Gastrocnemius medialis (tissue), 4 donors: ENCODE data around the gene SPATS2L. TPM values are rescaled to one million over a fixed set of nuclear protein-coding genes. Genes with fewer than 3 reads are reported as not detected.

Source experiments
- ATAC-seq, 2 donors: fragments of 150-250 bp; one replicate each; pipeline ENCODE4 v1.9.1; 2016
- DNase-seq, 2 donors: peaks; one replicate each; pipeline ENCODE4 v3.0.0-alpha.2; 2019
- H3K27ac ChIP-seq, 4 donors: fragments of 200-600 bp; sonication (generic); 1 replicate in 1 of 4; 2 replicates in 3 of 4; pipeline ENCODE4 v1.5.1; 2016 to 2018; ENCODE audit warnings: mild to moderate bottlenecking in 2 of 4, moderate library complexity in 1 of 4
- H3K27me3 ChIP-seq, 3 donors: fragments of 200-600 bp; sonication (generic) in 2 of 3; 1 replicate in 1 of 3; 2 replicates in 2 of 3; pipeline versions ENCODE4 v1.5.1 to v1.6.0; 2016 to 2019; ENCODE audit warnings: mild to moderate bottlenecking in 1 of 3, moderate library complexity in 1 of 3
- H3K36me3 ChIP-seq, 2 donors: fragments of 200-600 bp; sonication (generic) in 1 of 2; one replicate each; pipeline ENCODE4 v1.5.1; 2017 to 2018
- H3K4me1 ChIP-seq, 2 donors: fragments of 200-600 bp; sonication (generic) in 1 of 2; one replicate each; pipeline ENCODE4 v1.5.1; 2016 to 2017; ENCODE audit warnings: mild to moderate bottlenecking in 2 of 2
- H3K4me3 ChIP-seq, 4 donors: fragments of 200-600 bp; sonication (generic) in 3 of 4; 1 replicate in 1 of 4; 2 replicates in 3 of 4; pipeline ENCODE4 v1.5.1; 2016 to 2019; ENCODE audit warnings: mild to moderate bottlenecking in 2 of 4
- H3K9me3 ChIP-seq, 3 donors: fragments of 200-600 bp; sonication (generic) in 2 of 3; 1 replicate in 1 of 3; 2 replicates in 2 of 3; pipeline ENCODE4 v1.5.1; 2016 to 2019
- POLR2A ChIP-seq, 2 donors: fragments of 450-650 bp; IDR thresholded peaks; one replicate each; pipeline ENCODE4 v1.6.1; 2017; ENCODE audit warnings: antibody characterized with exemption in 2 of 2, mild to moderate bottlenecking in 2 of 2, moderate library complexity in 2 of 2
- in situ Hi-C, 4 donors: fragments of 200-750 bp; cut with MboI; loops; one replicate each; pipeline versions ENCODE4 v1.15.0 to v1.8.0; 2017; ENCODE audit warnings: low sequenced_read_pairs in 4 of 4
- intact Hi-C: fragments of 100-400 bp; cut with DNase I; formaldehyde crosslinking; loops from one replicate; pipeline ENCODE4 v1.15.1; 2023; ENCODE audit warnings: low total_unique reads
- total RNA-seq, 4 donors: library from RNA; depleted of rRNA; stranded (reverse); fragments of >200 nt; gene quantifications; one replicate each; pipeline versions ENCODE4 v1.1.0 to v1.2.3, GENCODE V29; 2016
- TF ChIP-seq, protein P1 (sequence below), 5 experiments: fragments of 450-650 bp in 3 of 5; fragments of 200-600 bp in 2 of 5; sonication (generic) in 2 of 5; IDR thresholded peaks in 4 of 5; conservative IDR thresholded peaks in 1 of 5; 1 replicate in 4 of 5; 2 replicates in 1 of 5; pipeline ENCODE4 v1.5.1; 2016 to 2019; ENCODE audit warnings: antibody characterized with exemption in 5 of 5, mild to moderate bottlenecking in 3 of 5, moderate library complexity in 3 of 5

Gene SPATS2L
- total RNA-seq, 4 donors from 2014 or later, result 34.0 to 74.2 (median 52.3) TPM

DNA sequence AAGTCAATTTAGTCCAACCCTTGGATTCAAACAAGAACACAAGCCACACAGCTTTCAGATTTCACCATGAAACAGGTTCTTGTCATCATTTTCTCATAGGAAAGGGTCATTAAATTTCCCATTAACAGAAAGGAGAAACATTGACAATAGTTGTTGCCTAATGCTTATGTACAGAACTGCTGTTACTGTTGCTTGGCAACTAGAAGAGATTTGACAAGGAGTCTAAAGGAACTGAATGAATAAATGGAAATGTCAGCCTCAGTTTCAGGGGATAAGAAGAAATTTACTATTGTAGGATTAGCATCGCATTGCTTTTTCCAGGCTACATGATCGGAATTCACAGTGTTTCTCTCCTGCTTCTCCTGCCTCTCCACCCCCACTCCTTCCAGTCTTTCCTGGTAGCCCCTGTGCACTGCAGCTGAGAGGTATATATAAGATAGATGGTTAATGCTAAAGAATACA, 90.3 kb downstream of the SPATS2L start:
- ATAC-seq (no peak), DNase-seq (no peak)
- Histone ChIP-seq H3K4me1 (no peaks in the 10 kb centered on the region), H3K4me3 (no peak overlapping the region), H3K9me3 (no peaks in the 10 kb centered on the region), H3K27ac (no peak overlapping the region), H3K27me3 (no peaks in the 10 kb centered on the region), H3K36me3 (no peaks in the 10 kb centered on the region)
- intact Hi-C loops (no loop called here), in situ Hi-C loops (no loop called here)
- TF ChIP-seq, protein P1, sequence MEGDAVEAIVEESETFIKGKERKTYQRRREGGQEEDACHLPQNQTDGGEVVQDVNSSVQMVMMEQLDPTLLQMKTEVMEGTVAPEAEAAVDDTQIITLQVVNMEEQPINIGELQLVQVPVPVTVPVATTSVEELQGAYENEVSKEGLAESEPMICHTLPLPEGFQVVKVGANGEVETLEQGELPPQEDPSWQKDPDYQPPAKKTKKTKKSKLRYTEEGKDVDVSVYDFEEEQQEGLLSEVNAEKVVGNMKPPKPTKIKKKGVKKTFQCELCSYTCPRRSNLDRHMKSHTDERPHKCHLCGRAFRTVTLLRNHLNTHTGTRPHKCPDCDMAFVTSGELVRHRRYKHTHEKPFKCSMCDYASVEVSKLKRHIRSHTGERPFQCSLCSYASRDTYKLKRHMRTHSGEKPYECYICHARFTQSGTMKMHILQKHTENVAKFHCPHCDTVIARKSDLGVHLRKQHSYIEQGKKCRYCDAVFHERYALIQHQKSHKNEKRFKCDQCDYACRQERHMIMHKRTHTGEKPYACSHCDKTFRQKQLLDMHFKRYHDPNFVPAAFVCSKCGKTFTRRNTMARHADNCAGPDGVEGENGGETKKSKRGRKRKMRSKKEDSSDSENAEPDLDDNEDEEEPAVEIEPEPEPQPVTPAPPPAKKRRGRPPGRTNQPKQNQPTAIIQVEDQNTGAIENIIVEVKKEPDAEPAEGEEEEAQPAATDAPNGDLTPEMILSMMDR (IDR thresholded peaks at IDR 0.05 in 4 of 5, conservative IDR thresholded peaks at IDR 0.05 in 1 of 5), result no peak
- no peak for TF ChIP-seq POLR2A (IDR thresholded peaks at IDR 0.05)

DNA sequence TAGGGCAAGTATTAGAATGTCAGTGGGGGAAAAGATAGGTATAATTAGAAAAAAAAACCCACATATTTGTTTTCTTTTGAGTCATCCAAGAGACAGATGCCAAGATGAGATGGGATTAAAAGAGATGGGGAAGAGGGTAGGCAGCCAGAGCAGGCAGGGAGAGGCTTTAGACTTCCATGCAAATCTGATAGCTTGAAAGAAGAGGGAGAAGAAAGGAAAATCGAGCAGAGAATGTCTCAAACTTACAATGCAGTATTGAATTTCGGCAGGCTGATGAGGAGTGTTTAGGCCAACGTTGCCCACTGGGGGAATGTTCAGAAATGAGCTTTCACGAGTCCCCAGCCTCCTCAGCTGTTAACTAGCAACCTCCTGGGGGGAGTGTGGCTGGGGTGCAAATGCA, 91.3 kb downstream of the SPATS2L start:
- intact Hi-C loops, result no loop called here
- no peaks in the 10 kb centered on the region for H3K27me3 ChIP-seq
- in situ Hi-C loops, result no loop called here

DNA sequence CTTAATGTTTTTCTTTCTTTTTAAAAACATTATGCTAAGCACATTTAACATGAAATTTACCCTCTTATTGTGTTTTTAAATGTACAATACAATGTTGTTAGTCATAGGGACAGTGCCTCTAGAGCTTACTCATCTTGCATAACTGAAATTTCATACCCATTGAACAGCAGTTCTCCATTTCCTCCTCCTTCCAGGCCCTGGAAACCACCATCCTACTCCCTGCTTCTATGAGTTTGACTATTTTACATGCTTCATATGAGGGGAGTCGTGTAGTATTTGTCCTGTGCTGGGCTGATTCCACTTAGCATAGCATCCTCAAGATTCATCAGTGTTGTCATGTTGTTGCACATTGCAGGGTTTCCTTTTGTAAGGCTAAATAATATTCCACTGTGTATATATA, 92.6 kb downstream of the SPATS2L start:
- in situ Hi-C loops, result no loop called here
- H3K27ac ChIP-seq, result no peak overlapping the region
- ATAC-seq (no peak), DNase-seq (no peak)
- no peaks in the 10 kb centered on the region for H3K27me3 ChIP-seq
- intact Hi-C loops, result no loop called here
- H3K9me3 ChIP-seq, result no peaks in the 10 kb centered on the region
- no peak overlapping the region for H3K4me3 ChIP-seq
- no peaks in the 10 kb centered on the region for H3K4me1 ChIP-seq
- TF ChIP-seq, protein P1 (IDR thresholded peaks at IDR 0.05 in 4 of 5, conservative IDR thresholded peaks at IDR 0.05 in 1 of 5), result no peak
- TF ChIP-seq POLR2A (IDR thresholded peaks at IDR 0.05), result no peak
- no peaks in the 10 kb centered on the region for H3K36me3 ChIP-seq

More for the DNA sequence above, 91.3 kb downstream of the SPATS2L start:
- ATAC-seq, result no peak
- no peak for DNase-seq
- H3K4me1 ChIP-seq, result no peaks in the 10 kb centered on the region
- H3K9me3 ChIP-seq, result no peaks in the 10 kb centered on the region
- H3K36me3 ChIP-seq, result no peaks in the 10 kb centered on the region
- no peak overlapping the region for H3K27ac ChIP-seq
- no peak overlapping the region for H3K4me3 ChIP-seq
- TF ChIP-seq, protein P1 (IDR thresholded peaks at IDR 0.05 in 4 of 5, conservative IDR thresholded peaks at IDR 0.05 in 1 of 5), result no peak
- TF ChIP-seq POLR2A (IDR thresholded peaks at IDR 0.05), result no peak

DNA sequence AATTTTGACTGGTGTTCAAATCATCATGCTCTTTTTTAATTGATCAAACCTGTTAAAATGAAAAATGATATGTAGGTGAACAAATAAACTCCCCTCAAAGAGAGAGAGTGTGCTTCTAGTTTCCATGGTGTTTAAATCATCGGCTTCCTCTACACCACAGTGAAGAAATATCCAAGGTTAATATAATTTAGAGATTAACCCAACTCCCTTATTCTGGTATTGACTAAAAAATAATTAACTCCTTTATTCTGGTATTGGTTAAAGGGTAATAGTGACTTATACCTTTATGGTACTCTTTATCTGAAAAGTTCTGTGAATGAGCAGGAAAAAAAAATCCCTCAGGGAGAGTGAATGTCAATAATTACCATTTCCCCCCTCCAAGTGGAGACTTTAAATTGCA, 93.1 kb downstream of the SPATS2L start:
- Histone ChIP-seq H3K4me1 (peaks cover 0 to under 1% of the 10 kb centered on the region in 2 donors), H3K36me3 (no peaks in the 10 kb centered on the region), H3K27me3 (no peaks in the 10 kb centered on the region), H3K9me3 (no peaks in the 10 kb centered on the region), H3K4me3 (no peak overlapping the region), H3K27ac (no peak overlapping the region)
- TF ChIP-seq, protein P1 (IDR thresholded peaks at IDR 0.05 in 4 of 5, conservative IDR thresholded peaks at IDR 0.05 in 1 of 5), result no peak
- in situ Hi-C loops (no loop called here), intact Hi-C loops (no loop called here)
- ATAC-seq (no peak), DNase-seq (no peak)

DNA sequence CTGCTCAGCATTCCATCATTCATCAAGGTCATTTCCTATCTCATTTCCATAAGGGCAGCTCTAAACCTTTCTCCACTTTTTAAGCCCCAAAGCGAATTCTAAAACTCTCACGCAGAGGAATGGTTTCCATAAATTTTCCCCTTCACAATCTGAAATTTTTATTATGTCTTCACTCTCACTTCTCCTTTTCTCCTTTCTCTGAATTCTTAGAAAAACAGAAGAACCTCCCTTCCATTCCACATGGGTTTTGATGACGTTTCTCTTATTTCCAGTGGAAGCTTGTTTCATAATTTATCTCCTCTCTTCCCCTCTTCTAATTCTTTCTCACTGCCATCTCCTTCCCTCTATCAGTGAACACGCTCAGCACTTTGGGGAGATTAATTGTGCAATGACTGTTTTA, 97.3 kb downstream of the SPATS2L start:
- TF ChIP-seq, protein P1 (IDR thresholded peaks at IDR 0.05 in 4 of 5, conservative IDR thresholded peaks at IDR 0.05 in 1 of 5), result no peak
- TF ChIP-seq POLR2A (IDR thresholded peaks at IDR 0.05), result no peak
- peaks cover 10 to 36% of the 10 kb centered on the region in 2 donors for H3K4me1 ChIP-seq
- no peak for DNase-seq
- H3K27ac ChIP-seq, result no peak overlapping the region
- intact Hi-C loops (no loop called here), in situ Hi-C loops (no loop called here)
- no peak for ATAC-seq
- H3K4me3 ChIP-seq, result no peak overlapping the region
- H3K36me3 ChIP-seq, result no peaks in the 10 kb centered on the region
- H3K9me3 ChIP-seq, result no peaks in the 10 kb centered on the region
- no peaks in the 10 kb centered on the region for H3K27me3 ChIP-seq
